NT2/D1 (cell line): Measurements from ENCODE around the gene LMAN2.

Experiments used
- DNase-seq: peaks from one replicate; pipeline ENCODE4 v3.0.0-alpha.2; 2011; ENCODE audit warnings: low read depth, low spot score
- H3K27me3 ChIP-seq: 2 replicates; pipeline ENCODE4 v1.6.0; 2011; ENCODE audit warnings: mild to moderate bottlenecking; ENCODE audit not compliant: insufficient read length, insufficient read depth
- H3K36me3 ChIP-seq: 2 replicates; pipeline ENCODE4 v1.6.1; 2011; ENCODE audit warnings: mild to moderate bottlenecking, low read length, mixed read lengths; ENCODE audit not compliant: insufficient read depth, insufficient read length
- H3K4me1 ChIP-seq: 2 replicates; pipeline ENCODE4 v1.5.1; 2011; ENCODE audit not compliant: insufficient read depth, insufficient read length
- H3K4me3 ChIP-seq: 2 replicates; pipeline ENCODE4 v1.5.1; 2011; ENCODE audit warnings: low read depth; ENCODE audit not compliant: insufficient read length
- H3K9ac ChIP-seq: 2 replicates; pipeline ENCODE4 v1.6.0; 2011; ENCODE audit warnings: low read depth; ENCODE audit not compliant: insufficient read length
- H3K9me3 ChIP-seq: 2 replicates; pipeline ENCODE4 v1.5.1; 2011; ENCODE audit warnings: mild to moderate bottlenecking, low read length; ENCODE audit not compliant: insufficient read depth
- SUZ12 ChIP-seq: IDR thresholded peaks from 2 replicates; pipeline ENCODE4 v1.6.1; 2011; ENCODE audit not compliant: insufficient read length, insufficient read depth; ENCODE audit errors: extremely low read depth
- YY1 ChIP-seq: IDR thresholded peaks from 2 replicates; pipeline ENCODE4 v1.6.1; 2011; ENCODE audit not compliant: insufficient read length, insufficient read depth
- ZNF274 ChIP-seq: IDR thresholded peaks from 2 replicates; pipeline ENCODE4 v1.6.1; 2011; ENCODE audit warnings: mild to moderate bottlenecking, low read depth, low read length

Gene LMAN2

GRCh38 chr5:177351392-177352329, at the start of gene LMAN2:
LMAN2 (minus strand) TSS chr5:177351668; CDS start chr5:177351647, 21 bp downstream.
- H3K9me3 ChIP-seq: peaks cover 6% of the 10 kb centered on the region; the same call in 1 of the 2 replicates
- H3K9ac ChIP-seq: peak within 1 kb of the TSS; percentile 97
- TF ChIP-seq SUZ12: no peak
- TF ChIP-seq YY1: peak; percentile 52
- peaks cover 25% of the 10 kb centered on the region for H3K36me3 ChIP-seq
- DNase-seq: peak; percentile 77
- peaks cover 3% of the 10 kb centered on the region for H3K27me3 ChIP-seq
- H3K4me1 ChIP-seq: peaks cover 3% of the 10 kb centered on the region
- peak within 1 kb of the TSS; percentile 97 for H3K4me3 ChIP-seq

GRCh38 chr5:177399997-177400868, 48.8 kb upstream of the LMAN2 start, which contains the start of gene PFN3:
PFN3 (minus strand) TSS chr5:177400661; CDS start chr5:177400576, 85 bp downstream.
- no peak within 1 kb of the TSS for H3K9ac ChIP-seq
- no peak within 1 kb of the TSS for H3K4me3 ChIP-seq
- DNase-seq: no peak
- H3K4me1 ChIP-seq: peaks cover 18% of the 10 kb centered on the region
- H3K9me3 ChIP-seq: peaks cover 9% of the 10 kb centered on the region; the same call in 1 of the 2 replicates
- H3K36me3 ChIP-seq: no peaks in the 10 kb centered on the region
- H3K27me3 ChIP-seq: peaks cover 62% of the 10 kb centered on the region
- TF ChIP-seq SUZ12 (no peak), ZNF274 (no peak), YY1 (no peak)

GRCh38 chr5:177397875-177398390, 46.5 kb upstream of the LMAN2 start:
- no peaks in the 10 kb centered on the region for H3K36me3 ChIP-seq
- TF ChIP-seq SUZ12: no peak
- no peak for TF ChIP-seq YY1
- no peak for TF ChIP-seq ZNF274
- H3K9me3 ChIP-seq: peaks cover 9% of the 10 kb centered on the region; the same call in 1 of the 2 replicates
- no peak overlapping the region for H3K4me3 ChIP-seq
- peaks cover 39% of the 10 kb centered on the region for H3K27me3 ChIP-seq
- no peak overlapping the region for H3K9ac ChIP-seq
- no peak for DNase-seq
- H3K4me1 ChIP-seq: peaks cover 11% of the 10 kb centered on the region

- Histone ChIP-seq H3K36me3 (no peaks in the 10 kb centered on the region), H3K9me3 (peaks cover 3% of the 10 kb centered on the region; the same call in 1 of the 2 replicates)
- TF ChIP-seq YY1: no peak
- no peak for TF ChIP-seq SUZ12
- no peak for TF ChIP-seq ZNF274
Measured at GRCh38 chr5:177396807-177397206, 45.3 kb upstream of the LMAN2 start.

GRCh38 chr5:177396078-177396477, 44.6 kb upstream of the LMAN2 start:
- no peak overlapping the region for H3K4me3 ChIP-seq
- no peaks in the 10 kb centered on the region for H3K9me3 ChIP-seq
- TF ChIP-seq YY1: no peak
- no peak for TF ChIP-seq ZNF274
- no peak for TF ChIP-seq SUZ12
- H3K36me3 ChIP-seq: no peaks in the 10 kb centered on the region
- no peak overlapping the region for H3K9ac ChIP-seq
- DNase-seq: no peak
- H3K4me1 ChIP-seq: peaks cover 7% of the 10 kb centered on the region
- peaks cover 27% of the 10 kb centered on the region for H3K27me3 ChIP-seq

More at GRCh38 chr5:177396807-177397206, 45.3 kb upstream of the LMAN2 start:
- Histone ChIP-seq H3K27me3 (peaks cover 28% of the 10 kb centered on the region), H3K4me3 (no peak overlapping the region), H3K9ac (no peak overlapping the region), H3K4me1 (peaks cover 4% of the 10 kb centered on the region)
- DNase-seq: no peak

- peaks cover 30% of the 10 kb centered on the region for H3K27me3 ChIP-seq
- H3K9me3 ChIP-seq: no peaks in the 10 kb centered on the region
- no peak overlapping the region for H3K9ac ChIP-seq
- TF ChIP-seq ZNF274: no peak
- no peak for TF ChIP-seq YY1
- TF ChIP-seq SUZ12: no peak
- no peak for DNase-seq
- H3K4me1 ChIP-seq: peaks cover 25% of the 10 kb centered on the region
- no peak overlapping the region for H3K4me3 ChIP-seq
- H3K36me3 ChIP-seq: no peaks in the 10 kb centered on the region
Measured at GRCh38 chr5:177393990-177394389, 42.5 kb upstream of the LMAN2 start.
